Natural killer cell (primary cell): ENCODE results near the gene TAPT1. TPM values are rescaled to one million over a fixed set of nuclear protein-coding genes. Genes with fewer than 3 reads are reported as not detected.

Experiments used
- ATAC-seq, 3 donors: fragments of 150-1000 bp in 2 of 3; fragments of 200-7000 bp in 1 of 3; cut with Tn5 transposase; 1 replicate in 1 of 3; 2 replicates in 2 of 3; pipeline ENCODE4 v1.10.0; 2021; ENCODE audit warnings: mild to moderate bottlenecking in 2 of 3, moderate library complexity in 2 of 3
- DNase-seq, 2 donors: peaks; one replicate each; pipeline versions ENCODE4 v3.0.0 to v3.0.0-alpha.2; 2013 to 2021; ENCODE audit warnings: mixed read lengths in 1 of 2
- H3K27ac ChIP-seq: one replicate; pipeline ENCODE4 v1.5.1; 2013; ENCODE audit warnings: mild to moderate bottlenecking, low read length
- H3K27me3 ChIP-seq: one replicate; pipeline ENCODE4 v1.6.1; 2013; ENCODE audit warnings: low read length; ENCODE audit not compliant: control insufficient read depth, insufficient read depth
- H3K36me3 ChIP-seq: one replicate; pipeline ENCODE4 v1.6.1; 2013; ENCODE audit warnings: low read length; ENCODE audit not compliant: control insufficient read depth, insufficient read depth
- H3K4me1 ChIP-seq: one replicate; pipeline ENCODE4 v1.6.1; 2013; ENCODE audit warnings: low read length; ENCODE audit not compliant: control insufficient read depth, insufficient read depth
- H3K4me3 ChIP-seq: one replicate; pipeline ENCODE4 v1.5.1; 2013; ENCODE audit warnings: low read length
- H3K9me3 ChIP-seq: one replicate; pipeline ENCODE4 v1.6.1; 2013; ENCODE audit warnings: low read length; ENCODE audit not compliant: control insufficient read depth, insufficient read depth
- H3K27ac Mint-ChIP-seq, 2 donors: one replicate each; pipeline ENCODE4 v1.8.0; 2022; ENCODE audit warnings: mild to moderate bottlenecking in 2 of 2, mixed read lengths in 2 of 2, moderate library complexity in 1 of 2
- H3K27me3 Mint-ChIP-seq, 2 donors: one replicate each; pipeline ENCODE4 v1.8.0; 2022; ENCODE audit warnings: low read depth in 2 of 2, mixed read lengths in 2 of 2
- H3K36me3 Mint-ChIP-seq: one replicate; pipeline ENCODE4 v1.8.0; 2022; ENCODE audit warnings: mixed read lengths
- H3K4me1 Mint-ChIP-seq, 2 donors: one replicate each; pipeline ENCODE4 v1.8.0; 2022; ENCODE audit warnings: mixed read lengths in 2 of 2
- H3K4me3 Mint-ChIP-seq: one replicate; pipeline ENCODE4 v1.8.0; 2022; ENCODE audit warnings: mild to moderate bottlenecking, moderate library complexity, mixed read lengths
- H3K9me3 Mint-ChIP-seq, 2 donors: one replicate each; pipeline ENCODE4 v1.8.0; 2022; ENCODE audit warnings: mixed read lengths in 2 of 2
- whole genome bisulfite sequencing: methylation state at CpG from one replicate; pipeline ENCODE4 v1.1.7; 2013; ENCODE audit warnings: missing lambda C conversion rate; ENCODE audit not compliant: insufficient coverage; 5-methylcytosine and 5-hydroxymethylcytosine counted together
- intact Hi-C: fragments of 100-400 bp; cut with micrococcal nuclease; formaldehyde crosslinking; loops from one replicate; pipeline ENCODE4 v1.14.2; 2022
- total RNA-seq, 4 donors: library from RNA; stranded (reverse); fragments of 120-200 nt in 1 of 4; gene quantifications; one replicate each; pipeline versions ENCODE4 v1.2.3 to v1.2.4, GENCODE V29; 2013 to 2022
- TF ChIP-seq, protein P1 (sequence below): fragments of 200-600 bp; IDR thresholded peaks from one replicate; pipeline ENCODE4 v1.8.0; 2022; ENCODE audit warnings: antibody characterized with exemption

Gene TAPT1
- total RNA-seq, 3 donors from 2014 or later (not counting 1 experiment from before 2014, with no cell fraction given) = 52.5 to 67.5 (median 52.7) TPM

DNA sequence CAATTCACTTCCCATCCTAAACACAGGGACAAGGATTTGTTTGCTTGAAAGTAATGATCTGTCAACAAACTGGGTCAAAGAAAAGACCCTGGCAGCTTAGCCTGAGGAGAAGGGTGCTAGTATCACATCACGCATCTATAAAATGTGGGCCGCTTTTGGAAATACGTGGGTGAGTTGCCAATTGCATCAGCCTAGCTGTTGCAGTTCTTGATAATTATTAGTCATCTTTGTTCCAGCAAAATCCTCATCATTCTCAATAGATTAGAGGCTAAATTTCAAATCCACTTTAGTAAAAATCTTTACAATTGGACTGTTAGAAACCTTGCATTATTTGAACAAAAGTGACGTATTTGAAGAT is 33.6 kb upstream of the TAPT1 start:
- Histone ChIP-seq H3K4me3 (no peak overlapping the region), H3K9me3 (no peaks in the 10 kb centered on the region), H3K36me3 (no peaks in the 10 kb centered on the region), H3K27ac (no peak overlapping the region), H3K4me1 (no peaks in the 10 kb centered on the region), H3K27me3 (no peaks in the 10 kb centered on the region)
- intact Hi-C loops = no loop called here
- Mint-ChIP-seq H3K36me3 (no peaks in the 10 kb centered on the region), H3K9me3 (no peaks in the 10 kb centered on the region), H3K4me3 (no peak overlapping the region), H3K4me1 (no peaks in the 10 kb centered on the region), H3K27ac (no peak overlapping the region), H3K27me3 (no peaks in the 10 kb centered on the region)
- TF ChIP-seq, protein P1, sequence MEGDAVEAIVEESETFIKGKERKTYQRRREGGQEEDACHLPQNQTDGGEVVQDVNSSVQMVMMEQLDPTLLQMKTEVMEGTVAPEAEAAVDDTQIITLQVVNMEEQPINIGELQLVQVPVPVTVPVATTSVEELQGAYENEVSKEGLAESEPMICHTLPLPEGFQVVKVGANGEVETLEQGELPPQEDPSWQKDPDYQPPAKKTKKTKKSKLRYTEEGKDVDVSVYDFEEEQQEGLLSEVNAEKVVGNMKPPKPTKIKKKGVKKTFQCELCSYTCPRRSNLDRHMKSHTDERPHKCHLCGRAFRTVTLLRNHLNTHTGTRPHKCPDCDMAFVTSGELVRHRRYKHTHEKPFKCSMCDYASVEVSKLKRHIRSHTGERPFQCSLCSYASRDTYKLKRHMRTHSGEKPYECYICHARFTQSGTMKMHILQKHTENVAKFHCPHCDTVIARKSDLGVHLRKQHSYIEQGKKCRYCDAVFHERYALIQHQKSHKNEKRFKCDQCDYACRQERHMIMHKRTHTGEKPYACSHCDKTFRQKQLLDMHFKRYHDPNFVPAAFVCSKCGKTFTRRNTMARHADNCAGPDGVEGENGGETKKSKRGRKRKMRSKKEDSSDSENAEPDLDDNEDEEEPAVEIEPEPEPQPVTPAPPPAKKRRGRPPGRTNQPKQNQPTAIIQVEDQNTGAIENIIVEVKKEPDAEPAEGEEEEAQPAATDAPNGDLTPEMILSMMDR = no peak
- DNase-seq (no peak), ATAC-seq (no peak)
- WGBS = 93% methylated on average over 3 of the region's 4 CpGs

DNA sequence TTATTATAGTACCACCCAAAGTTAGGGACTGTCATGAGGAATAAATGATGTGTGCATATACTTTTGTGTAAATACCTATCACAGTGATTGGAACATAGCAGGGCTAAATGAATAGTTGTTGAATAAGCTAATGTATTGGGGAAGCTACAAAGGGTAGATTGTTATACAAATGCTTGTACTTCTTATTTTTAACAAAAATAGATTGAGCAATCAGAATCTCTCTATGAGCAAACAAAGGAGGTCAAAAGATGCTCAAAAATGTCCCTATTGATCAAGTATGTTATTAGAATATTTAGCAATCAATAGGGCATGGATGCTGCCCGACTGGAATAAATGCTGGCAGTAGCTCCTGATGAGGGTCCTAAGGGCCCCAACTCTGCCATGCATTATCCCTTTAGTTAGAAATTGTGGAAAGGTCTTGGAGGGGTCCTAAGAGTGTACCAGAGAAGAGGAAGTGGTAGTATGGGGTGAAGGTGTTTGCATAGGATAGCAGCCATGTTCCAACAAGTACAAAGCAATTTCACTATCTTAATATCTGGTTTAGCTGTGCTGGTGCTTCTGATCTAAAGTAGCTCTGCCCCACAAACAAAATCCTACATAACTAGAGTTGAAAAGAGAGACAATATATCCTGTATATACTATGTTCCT is 33.1 kb upstream of the TAPT1 start:
- no peaks in the 10 kb centered on the region for H3K9me3 ChIP-seq
- DNase-seq = no peak
- Mint-ChIP-seq H3K27me3 (no peaks in the 10 kb centered on the region), H3K4me3 (no peak overlapping the region), H3K27ac (no peak overlapping the region), H3K9me3 (no peaks in the 10 kb centered on the region), H3K36me3 (no peaks in the 10 kb centered on the region), H3K4me1 (no peaks in the 10 kb centered on the region)
- no peaks in the 10 kb centered on the region for H3K4me1 ChIP-seq
- WGBS = 93% methylated on average over 1 of the region's 1 CpG
- no peak overlapping the region for H3K4me3 ChIP-seq
- H3K36me3 ChIP-seq = no peaks in the 10 kb centered on the region
- no peaks in the 10 kb centered on the region for H3K27me3 ChIP-seq
- TF ChIP-seq, protein P1 = no peak
- H3K27ac ChIP-seq = no peak overlapping the region
- no peak for ATAC-seq
- intact Hi-C loops = no loop called here

DNA sequence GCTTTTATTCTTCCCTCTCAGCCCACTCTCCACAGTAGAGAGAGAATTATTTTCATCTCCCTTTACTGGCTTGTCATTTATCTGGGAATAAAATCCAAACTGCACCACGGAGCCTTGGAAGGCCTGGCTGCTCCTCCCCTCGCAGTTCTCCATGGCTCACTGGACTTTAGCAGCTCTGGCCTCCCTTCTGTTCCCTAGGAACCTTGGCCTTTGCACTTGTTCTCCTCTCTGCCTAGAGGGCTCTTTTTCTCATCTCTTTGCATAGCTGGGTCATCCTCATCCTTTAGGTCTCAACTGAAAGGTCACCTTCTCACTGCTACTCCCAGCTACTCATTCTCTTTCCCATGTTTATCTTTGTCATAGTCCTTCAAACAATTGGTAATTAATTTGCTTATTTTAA is 31.3 kb upstream of the TAPT1 start:
- H3K36me3 Mint-ChIP-seq = no peaks in the 10 kb centered on the region
- Histone ChIP-seq H3K36me3 (no peaks in the 10 kb centered on the region), H3K27me3 (no peaks in the 10 kb centered on the region), H3K4me3 (no peak overlapping the region), H3K9me3 (no peaks in the 10 kb centered on the region), H3K4me1 (no peaks in the 10 kb centered on the region), H3K27ac (no peak overlapping the region)
- 95% methylated on average over 2 of the region's 2 CpGs for WGBS
- no peak overlapping the region for H3K4me3 Mint-ChIP-seq
- ATAC-seq (no peak), DNase-seq (no peak)
- TF ChIP-seq, protein P1 = no peak
- H3K27ac Mint-ChIP-seq = no peak overlapping the region
- intact Hi-C loops = no loop called here
- no peaks in the 10 kb centered on the region for H3K4me1 Mint-ChIP-seq
- no peaks in the 10 kb centered on the region for H3K27me3 Mint-ChIP-seq
- no peaks in the 10 kb centered on the region for H3K9me3 Mint-ChIP-seq

DNA sequence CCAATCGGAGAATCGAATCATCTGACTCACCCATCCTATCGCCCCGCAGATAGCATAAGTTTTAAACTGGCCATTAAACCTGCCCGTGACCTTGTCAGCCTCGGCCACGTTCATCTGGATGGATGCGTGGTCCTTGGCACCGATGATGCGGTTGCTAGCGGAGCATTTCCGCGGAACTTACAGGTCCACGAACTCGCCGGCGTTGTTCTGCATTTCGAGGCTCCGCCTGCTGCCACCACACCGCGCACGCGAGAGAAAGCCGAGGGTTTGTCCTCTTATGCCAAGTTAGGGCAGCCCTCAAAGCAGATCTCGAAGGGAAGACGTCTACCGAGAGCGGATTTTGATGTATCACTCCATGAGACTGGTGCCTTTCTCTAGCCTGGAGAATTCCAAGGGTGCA is 30.1 kb upstream of the TAPT1 start:
- Mint-ChIP-seq H3K27ac (no peak overlapping the region), H3K4me1 (no peaks in the 10 kb centered on the region), H3K9me3 (no peaks in the 10 kb centered on the region), H3K4me3 (no peak overlapping the region), H3K36me3 (no peaks in the 10 kb centered on the region), H3K27me3 (no peaks in the 10 kb centered on the region)
- 98% methylated on average over 28 of the region's 28 CpGs for WGBS
- TF ChIP-seq, protein P1 = no peak
- no peak overlapping the region for H3K27ac ChIP-seq
- ATAC-seq (no peak), DNase-seq (no peak)
- H3K9me3 ChIP-seq = no peaks in the 10 kb centered on the region
- H3K27me3 ChIP-seq = no peaks in the 10 kb centered on the region
- H3K4me3 ChIP-seq = no peak overlapping the region
- no peaks in the 10 kb centered on the region for H3K4me1 ChIP-seq
- H3K36me3 ChIP-seq = no peaks in the 10 kb centered on the region
- intact Hi-C loops = no loop called here
